ENCODE data around the gene AGTRAP.
A peak's percentile ranks its signal among the peaks of the same experiment; 100 is the strongest.

Gene AGTRAP

DNA sequence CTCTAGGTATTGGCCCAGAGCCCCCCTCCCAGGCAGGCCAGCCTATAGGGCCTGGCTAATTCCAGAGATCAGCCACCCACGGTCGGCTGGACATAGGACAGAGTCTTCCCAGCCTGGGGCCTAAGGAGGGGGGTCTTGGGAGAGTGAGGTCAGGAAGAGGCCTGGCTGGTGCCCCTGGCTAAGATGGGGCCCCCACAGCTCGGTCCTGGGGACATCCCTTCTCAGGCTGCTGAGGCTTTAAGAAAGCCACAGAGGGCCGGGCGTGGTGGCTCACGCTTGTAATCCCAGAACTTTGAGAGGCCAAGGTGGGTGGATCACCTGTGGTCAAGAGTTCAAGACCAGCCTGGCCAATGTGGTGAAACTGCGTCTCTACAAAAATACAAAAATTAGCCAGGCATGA, 28.6 kb downstream of the AGTRAP start:
- no peak for DNase-seq

- DNase-seq = no peak
Observed at GRCh38 chr1:11765661-11766428, 29.9 kb downstream of the AGTRAP start.

DNA sequence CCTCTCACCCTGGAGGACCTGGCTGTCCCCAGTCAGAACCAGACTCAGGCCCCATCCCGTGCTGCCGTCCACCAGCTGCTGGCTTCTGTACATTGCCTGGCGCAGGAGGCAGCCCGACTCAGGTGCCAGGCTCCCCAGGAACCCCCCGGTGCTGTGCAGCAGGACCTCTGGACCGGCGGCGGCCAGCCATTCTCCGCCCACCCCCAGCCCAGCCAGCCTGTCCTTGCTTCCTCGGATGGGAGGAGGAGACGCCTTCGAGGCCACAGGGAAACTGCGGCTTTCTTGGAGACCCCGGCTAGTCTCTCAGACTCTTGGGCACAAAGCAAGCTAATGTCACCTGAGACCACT, 30.5 kb downstream of the AGTRAP start:
- no peak for DNase-seq

DNA sequence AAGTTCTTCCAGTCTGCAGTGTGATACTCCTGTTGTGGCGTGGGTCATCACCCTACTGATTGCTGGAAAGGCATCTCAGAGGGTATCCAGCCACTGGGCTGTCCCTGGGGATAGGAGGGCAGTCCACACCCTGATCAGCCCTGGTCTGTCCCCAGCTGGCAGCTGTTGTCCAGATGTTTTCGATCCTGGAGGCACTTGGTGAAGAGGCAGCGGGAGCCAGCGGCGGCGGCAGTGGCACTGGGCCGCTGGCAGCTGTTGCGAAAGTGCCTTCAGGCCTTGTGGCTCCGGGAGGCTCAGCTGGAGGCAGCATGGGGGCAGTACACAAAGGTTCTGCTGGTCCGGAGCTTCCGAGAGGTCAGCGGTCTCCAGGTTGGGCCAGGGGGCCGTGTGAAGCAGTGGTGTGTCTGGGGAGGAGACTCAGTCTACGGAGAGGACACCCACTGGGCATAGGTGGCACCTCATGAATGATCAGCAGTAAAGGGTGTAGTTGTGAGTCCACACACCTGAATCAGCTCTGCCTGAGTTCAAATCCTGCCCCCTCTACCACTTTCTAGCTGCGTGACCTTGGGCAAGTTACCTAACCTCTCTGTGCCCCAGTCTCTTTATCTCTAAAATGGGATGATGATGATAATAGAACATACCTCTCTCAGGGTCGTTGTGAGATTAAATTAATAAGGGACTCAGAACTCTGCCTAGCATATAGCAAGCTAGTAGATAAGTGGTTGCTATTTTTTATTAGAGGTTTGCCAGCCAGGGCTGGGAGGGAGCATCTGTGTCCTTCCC, 32.2 kb downstream of the AGTRAP start:
- no peak for DNase-seq

- no peak for DNase-seq
Observed at GRCh38 chr1:11768821-11769220, 32.9 kb downstream of the AGTRAP start.

GRCh38 chr1:11769274-11769673, 33.3 kb downstream of the AGTRAP start:
- no peak for DNase-seq

DNA sequence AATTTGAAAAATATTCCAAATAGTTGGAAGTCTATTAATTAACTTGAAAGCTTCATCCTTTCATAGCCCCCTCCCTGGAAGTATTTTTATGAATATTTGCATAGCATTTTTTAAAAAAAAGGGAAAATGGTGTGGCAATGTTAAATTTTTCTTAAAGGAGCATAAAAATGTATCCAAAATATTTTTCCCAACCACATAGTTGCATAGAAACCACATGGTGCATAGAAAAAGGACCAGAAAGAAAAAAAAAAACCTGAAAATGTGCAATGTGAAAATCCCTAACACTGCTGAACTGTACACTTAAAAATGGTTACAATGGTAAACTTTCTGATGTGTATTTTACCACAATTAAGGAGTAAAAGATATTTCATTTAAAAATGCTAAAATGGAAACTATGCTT, 34.1 kb downstream of the AGTRAP start:
- DNase-seq = no peak

DNA sequence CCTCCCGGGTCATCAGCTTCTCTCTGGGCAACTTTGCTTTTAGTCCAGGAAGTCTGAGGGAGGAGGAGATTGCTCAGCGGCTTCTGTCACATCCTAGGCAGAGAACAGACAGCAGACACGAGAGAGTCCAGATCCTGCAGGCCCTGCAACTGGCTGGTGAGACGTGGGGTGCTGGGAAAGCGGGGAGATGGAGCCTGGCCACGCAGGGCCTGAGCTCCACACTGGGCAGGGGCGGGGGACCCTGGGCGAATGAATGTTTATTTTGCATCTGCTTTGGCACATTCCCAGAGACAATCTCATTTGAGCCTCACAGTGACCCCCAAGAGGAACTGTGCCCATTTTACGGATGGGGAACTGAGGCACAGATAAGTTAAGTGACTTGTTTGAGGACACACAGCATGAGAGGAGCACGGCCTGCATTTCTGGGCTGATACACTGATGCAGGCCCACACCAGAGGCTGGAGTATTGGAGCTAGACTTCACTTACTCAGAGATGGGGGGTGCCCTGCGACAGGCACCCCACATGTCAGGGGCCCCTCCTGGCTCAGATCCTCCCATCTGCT, 35.6 kb downstream of the AGTRAP start:
- no peak for DNase-seq

GRCh38 chr1:11772458-11772857, 36.5 kb downstream of the AGTRAP start:
- DNase-seq = peak; percentile 50

DNA sequence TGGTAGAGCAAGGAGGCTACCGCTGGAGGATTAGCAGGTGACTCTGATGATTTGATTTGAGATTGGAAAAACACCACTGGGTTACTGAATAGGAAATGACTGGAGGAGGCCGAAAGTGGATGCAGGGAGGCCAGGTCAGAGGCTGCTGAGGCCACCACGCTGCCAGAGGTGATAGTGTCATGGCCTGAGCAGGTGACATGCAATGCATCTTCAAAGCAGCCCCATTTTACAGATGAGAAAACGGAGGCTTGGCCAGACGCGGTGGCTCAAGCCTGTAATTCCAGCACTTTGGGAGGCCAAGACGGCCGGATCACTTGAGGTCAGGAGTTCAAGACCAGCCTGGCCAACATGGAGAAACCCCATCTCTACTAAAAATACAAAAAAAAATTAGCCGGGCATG, 38.8 kb downstream of the AGTRAP start:
- no peak for DNase-seq

- no peak for DNase-seq
Observed at GRCh38 chr1:11777658-11778322, 41.9 kb downstream of the AGTRAP start.

GRCh38 chr1:11778336-11778735, 42.4 kb downstream of the AGTRAP start:
- no peak for DNase-seq

GRCh38 chr1:11778844-11779623, 43.1 kb downstream of the AGTRAP start:
- DNase-seq = no peak

- no peak for DNase-seq
Observed at GRCh38 chr1:11779715-11780379, 43.9 kb downstream of the AGTRAP start.

- DNase-seq = no peak
Observed at GRCh38 chr1:11780380-11781147, 44.6 kb downstream of the AGTRAP start.

DNA sequence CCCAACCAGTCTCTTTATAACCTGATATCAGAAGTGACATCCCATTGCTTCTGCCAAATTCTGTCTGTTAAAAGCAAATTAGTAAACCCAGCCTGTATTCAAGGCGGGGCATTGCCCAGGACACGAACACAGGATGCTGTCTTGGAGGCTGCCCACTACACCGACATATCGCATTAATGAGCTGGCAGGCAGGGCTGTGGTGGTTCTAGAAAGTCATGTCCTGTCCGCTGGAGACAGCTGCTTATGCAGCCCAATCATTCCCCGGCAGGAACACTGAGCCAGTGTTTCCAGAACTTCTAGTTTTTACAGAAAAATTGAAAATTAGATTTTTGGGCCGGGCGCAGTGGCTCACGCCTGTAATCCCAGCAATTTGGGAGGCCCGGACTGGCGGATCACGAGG, 45.4 kb downstream of the AGTRAP start:
- no peak for DNase-seq

GRCh38 chr1:11782127-11782708, 46.3 kb downstream of the AGTRAP start:
- DNase-seq = no peak

- no peak for DNase-seq
Observed at GRCh38 chr1:11783556-11783955, 47.6 kb downstream of the AGTRAP start.

DNA sequence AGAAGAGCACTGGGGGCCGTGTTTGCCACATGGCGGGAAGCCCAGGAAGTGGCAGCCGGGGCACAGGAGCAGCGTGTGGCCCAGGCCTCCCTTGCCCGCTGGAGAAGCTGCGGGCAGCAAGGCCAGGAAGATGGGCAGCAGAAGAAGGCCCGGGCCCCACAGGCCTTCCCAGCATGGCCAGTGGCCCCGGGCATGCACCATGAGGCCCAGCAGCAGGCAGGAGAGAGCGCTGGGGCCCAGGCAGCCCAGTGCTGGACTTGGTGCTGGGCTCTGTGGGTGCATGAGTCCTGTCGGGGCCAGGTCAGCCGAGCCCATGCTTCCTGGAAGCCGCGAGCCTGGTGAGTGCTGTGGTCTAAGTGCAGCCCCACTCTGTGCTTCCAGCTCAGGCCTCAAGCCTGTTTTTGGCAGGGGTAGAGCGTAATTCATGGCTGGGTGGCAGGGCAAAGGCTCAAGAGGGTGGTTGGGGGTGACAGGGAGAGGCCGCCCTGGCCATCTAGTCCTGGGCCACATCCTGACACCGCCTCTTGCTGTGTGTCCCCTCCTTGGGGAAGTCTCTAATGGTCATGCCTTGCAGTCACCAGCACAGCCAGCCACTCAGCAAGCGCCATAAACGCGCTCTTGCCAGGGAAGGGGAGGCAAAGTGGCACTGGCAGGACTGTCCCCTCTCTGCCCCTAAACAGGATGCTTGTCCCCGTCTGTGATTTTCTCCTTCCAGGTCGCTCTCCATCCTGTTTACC, 48.5 kb downstream of the AGTRAP start:
- DNase-seq = no peak
